Measurements from ENCODE around the gene GPC5.
"Not testable (repeated sequence)": the region's sequence is repeated elsewhere in the genome, so short reads cannot be mapped to it uniquely, and the experiment has no call there.

The GPC5 gene

DNA sequence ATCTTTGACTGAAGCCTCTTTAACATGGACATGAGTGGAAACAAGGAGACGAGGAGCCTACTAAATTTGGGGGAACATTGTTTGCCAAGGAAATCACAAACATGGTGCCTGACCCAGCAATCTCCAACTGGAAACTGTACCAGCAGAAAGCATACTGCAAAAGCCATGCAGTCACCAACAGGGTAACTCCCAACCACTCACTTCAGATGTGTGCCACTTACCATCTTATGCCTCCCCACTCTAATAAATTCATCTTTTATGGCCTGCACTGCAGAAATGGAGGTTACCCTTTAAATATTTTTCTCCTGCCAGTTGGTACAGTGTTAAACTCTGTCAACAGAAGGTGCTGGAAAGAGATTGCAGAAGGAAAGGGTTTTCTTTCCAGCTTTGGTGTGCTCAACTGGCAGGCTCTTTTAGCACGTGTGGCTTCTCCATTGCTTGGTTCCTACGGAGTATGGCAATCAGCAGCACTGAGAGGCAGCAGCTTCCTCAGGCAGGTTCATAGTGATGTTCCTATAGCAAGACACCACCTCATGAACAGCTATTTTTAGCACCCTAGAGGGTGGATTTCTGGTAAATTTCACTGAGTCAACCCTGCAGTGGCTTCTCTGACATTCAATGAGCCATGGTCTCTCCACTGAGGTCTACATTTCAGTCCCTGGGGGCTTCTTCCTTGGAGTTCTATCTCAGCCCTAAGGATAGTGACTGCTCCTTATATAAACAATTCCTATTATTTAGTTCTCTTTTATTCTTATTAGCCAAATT is 29.6 kb upstream of the GPC5 start:
- no peak for DNase-seq (ENCODE audit: low read depth in 2 of 2)

DNA sequence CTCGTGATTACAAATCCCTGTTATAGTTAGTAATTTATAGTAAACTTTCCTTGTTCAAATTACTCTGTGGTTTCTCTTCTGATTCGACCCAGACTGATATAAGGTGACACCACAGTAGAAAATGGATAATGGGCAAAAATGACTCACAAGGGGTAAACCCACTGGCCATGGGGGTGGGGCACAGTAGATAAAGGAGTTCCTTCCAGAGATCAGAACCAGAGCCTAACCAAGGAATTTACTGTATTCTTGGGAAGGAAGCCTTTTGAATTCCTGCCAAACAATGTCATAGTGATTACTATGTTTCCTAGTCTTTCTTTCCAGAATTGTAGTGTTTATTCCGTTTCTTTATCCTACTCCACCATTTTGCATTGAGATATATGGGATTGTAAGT is 29.0 kb upstream of the GPC5 start:
- no peak for DNase-seq (ENCODE audit: low read depth in 2 of 2)

DNA sequence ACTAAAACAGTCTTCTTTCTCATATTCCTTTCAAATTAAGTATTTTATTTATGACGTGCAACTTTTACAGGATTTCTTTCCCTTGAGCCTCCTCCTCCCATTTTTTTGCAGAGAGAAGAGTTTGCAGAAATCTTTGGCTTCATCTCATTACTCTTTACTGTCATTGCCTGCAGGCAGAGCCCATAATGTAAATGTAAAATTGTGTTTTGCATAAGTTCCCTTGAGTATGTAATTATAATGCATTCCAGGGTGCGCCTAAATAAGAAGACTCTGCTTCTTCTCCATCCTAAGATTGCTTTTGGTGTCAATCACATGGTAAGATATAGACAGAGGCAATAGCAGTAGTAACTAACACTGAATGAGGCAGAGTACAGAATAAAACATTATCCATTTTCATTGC is 27.9 kb upstream of the GPC5 start:
- DNase-seq (ENCODE audit: low read depth in 2 of 2) = no peak

DNA sequence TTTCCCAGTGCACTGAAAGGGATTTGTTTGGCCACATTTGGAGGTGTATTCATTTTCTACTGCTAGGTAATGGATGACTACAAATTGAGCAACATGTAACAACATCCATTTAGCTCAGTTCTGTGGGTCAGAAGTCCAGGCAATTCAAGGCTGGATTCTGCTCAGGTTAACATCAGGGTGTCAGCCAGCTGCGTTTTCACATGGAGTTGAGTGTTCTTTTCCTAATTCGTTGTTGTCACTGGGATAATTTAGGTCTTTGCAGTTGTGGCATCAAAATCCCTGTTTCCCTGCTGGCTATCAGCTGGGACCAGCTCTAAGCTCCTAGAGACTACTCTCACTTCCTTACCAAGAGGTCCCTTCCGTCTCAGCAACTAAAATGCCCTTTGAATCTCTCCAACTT is 25.5 kb upstream of the GPC5 start:
- no peak for DNase-seq (ENCODE audit: low read depth in 2 of 2)

DNA sequence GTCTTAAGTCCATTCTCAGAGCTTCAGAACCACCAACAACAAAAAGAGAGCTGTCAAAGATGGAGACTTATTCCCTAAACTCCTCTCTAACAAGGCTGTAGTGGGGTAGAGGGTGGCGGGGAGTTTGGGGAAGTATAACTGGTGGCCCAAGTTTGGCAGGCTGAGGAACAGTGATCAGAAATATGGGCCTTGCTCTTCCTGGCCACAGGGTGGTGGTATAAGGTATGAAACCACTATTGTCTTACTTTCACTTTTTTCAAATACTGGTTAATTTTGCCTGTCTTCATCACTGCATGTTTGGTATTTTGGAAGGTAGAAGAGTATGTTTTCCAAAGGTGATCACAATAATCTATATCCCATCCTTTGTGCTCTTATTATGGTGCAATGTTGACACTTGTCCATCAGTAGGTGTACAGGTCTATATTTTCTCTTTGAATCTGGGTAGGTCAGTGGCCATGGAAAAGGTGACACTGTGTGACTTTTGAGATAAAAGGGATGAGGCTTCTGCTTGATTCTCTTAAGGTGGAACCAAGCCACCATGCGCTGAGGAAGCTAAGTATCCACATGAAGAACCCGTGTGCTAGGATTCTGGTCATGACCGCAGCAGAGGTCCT is 23.2 kb upstream of the GPC5 start:
- DNase-seq (ENCODE audit: low read depth in 2 of 2) = no peak

DNA sequence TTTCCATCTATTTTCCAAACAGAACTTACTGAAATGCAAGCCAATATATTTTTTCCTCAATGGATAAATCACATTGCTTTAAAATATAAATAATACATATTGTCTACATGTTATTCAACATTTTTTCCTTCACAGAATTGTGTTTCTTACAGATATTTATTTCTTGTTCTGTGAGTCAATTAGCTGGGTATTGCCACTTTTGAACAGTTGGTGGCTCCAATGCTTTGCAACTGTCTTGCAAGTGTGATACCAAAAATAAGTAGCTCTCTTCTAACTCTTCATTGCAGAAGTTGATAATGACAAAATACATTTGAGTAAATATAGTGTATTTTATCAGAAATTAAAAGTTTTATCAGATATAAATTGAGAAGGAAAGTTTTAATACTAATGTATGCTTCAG is 17.1 kb upstream of the GPC5 start:
- DNase-seq (ENCODE audit: low read depth in 2 of 2) = no peak

DNA sequence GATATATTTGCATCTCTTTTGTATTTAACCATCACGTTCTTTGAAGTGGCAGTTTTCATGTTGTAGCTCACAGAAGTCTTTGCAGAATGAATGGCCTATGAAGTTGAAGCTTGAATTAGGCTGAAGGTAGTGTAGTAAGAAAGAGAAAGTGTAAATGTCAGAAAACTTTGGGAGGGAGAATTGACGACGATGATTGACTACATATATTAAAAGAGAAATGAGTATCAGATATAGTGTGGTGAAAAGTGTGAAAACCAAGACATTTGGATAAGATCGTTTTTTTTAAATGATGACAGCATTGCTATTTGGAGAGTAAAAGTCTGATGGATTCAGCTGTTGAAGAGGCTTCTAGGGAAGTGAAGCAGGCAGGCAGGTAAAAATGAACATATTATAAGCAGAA is 14.6 kb upstream of the GPC5 start:
- DNase-seq (ENCODE audit: low read depth in 2 of 2) = no peak

DNA sequence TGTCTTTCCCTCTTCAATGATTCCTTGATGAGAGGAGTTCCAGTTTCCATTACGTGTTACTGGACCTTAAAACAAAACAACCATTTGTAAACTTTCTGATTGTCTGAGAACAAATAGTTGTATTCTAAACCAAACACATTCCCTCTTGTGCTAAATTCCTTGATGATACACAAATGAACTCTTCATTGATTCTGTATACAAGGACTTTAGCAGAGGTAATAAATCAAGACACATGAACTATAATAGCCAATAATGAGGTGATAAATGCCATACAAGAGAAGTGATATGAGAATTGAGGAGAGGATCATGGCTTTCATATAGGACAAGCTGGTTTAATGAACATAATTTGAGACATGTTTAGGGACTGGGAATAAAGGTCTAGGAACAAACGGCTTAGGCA is 13.5 kb upstream of the GPC5 start:
- no peak for DNase-seq (ENCODE audit: low read depth in 2 of 2)

DNA sequence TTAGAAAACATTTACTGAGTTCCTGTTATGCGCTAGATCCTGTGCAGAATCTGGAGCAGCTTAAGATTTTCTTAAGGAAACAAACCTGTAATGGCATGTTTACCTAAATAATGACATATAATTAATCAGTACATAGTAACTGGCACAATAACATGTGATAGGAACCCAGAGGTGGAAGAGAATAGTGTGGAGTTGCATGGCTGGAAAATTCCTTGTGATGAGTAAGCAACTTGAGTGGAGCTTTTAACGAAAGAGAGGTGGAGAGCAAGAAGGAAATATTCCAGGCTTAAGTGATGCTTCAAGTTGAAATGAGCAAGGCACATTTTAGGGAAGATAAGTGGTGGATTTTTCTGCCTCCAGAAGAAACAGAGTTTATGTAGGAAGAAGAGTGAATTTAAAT is 9.2 kb upstream of the GPC5 start:
- no peak for DNase-seq (ENCODE audit: low read depth in 2 of 2)

DNA sequence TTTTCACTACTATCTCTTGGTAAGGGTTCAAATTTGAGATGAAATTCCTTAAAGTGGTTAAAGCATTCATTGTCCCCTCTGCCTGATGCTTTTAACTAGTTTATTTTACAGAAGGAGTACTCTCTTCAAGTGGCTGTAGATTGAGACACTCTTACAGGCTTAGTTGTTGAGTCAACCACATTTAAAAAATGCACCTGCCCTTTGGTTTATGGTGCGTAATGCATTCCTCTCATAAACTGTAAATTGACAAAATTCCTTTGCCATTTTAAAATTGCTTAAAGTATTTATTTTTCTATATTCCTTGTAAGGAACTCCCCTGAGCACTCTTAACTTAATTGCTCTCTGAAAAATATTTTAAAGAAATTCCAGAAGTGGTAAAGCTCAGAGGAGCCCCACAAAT is 826 bp upstream of the GPC5 start:
- DNase-seq (ENCODE audit: low read depth in 2 of 2) = no peak

DNA sequence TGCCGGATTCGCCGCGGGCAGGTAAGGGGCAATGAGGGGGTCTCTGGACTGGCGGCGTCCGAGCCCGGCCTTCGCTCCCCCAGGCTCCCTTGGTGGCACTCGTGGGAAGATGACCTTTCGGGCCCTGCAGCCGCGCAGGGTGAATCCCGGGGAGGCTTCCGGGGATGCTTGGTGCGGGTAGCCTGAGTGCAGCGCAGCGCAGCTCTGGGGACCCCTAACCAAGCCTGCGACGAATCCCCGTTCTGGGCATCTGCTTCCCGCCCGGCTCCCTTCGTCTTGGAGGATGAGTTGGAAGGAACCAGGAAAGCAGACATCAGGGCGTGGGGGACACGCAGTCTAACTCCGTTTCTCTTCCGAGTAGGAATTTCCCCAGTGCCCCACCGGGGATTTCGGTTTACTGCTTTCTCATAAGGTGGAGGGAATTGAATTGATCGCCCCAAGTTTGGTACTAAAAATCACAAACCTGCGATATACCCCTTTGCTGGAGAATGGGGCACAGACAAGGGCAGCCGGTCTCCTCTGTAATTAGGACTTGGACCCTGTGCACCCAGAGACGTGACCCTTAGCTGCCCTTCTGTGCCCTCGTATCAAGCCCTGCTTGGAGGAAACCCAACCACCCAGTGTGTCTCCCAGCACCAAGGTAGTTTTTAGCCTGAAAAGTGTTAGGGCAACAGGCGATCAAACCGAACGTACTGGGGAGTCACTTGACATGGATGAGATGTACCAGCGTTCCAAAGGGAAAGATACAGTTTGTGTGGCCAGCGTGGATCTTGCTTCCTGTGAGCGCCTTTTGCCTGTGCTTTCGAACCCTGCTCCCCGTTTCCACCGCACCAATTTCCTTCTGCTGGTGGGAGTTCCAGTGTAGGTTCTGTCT is 1.0 kb downstream of the GPC5 start:
- no peak for DNase-seq (ENCODE audit: low read depth in 2 of 2)

DNA sequence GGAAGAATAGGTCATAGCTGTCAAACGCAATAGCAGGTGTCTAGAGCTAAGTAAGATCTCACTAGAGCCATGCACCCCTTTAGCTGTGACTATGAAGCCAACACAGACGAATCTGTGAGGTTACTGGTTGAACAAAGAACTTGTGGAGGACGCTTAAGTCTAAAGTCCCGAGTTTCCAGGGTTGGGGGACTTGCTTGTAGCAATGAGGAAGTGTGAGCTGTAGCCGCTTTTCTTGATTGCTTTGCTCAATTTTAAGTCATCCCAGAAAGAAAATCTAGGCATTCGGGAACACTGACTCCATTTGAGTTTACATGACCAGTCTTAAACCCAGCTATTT is 1.6 kb downstream of the GPC5 start:
- DNase-seq (ENCODE audit: low read depth in 2 of 2) = no peak

DNA sequence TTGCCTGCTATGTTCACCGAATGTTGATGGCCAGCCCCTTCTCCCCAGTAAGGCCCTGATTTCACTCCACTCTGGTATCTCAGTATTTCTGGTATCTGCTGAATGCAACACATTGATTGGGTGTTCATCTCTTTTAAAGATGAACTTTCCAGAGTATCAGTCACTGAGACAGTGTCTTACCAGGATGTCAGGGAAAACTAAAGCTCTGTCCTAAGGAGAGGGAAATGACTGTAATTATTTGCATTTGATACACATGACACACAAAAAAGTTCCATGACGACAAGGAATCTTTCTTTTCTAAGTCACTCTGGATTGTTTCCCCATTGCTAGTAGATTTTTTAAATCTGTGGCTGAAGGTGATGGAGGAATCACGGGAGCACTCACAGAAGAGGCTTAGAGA is 2.2 kb downstream of the GPC5 start:
- DNase-seq (ENCODE audit: low read depth in 2 of 2) = no peak

DNA sequence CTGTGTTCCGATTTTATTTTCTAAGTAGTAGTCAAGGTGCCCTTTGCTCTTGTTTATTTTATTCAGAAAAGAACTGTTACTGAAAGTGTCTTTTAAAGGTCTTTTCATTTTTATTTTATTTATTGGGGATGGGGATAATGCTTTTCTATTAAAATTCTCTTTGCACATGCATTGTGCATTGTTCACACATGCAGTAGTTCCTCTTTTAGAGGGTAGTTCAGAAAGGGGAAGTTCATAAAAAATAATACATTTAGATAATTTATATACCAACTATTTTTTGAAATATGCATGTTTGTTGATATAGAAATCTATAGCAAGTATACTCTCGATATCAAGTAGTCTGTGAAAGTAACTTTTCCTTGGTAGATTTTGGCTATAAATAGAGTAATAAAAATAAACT is 3.5 kb downstream of the GPC5 start:
- DNase-seq (ENCODE audit: low read depth in 2 of 2) = no peak

DNA sequence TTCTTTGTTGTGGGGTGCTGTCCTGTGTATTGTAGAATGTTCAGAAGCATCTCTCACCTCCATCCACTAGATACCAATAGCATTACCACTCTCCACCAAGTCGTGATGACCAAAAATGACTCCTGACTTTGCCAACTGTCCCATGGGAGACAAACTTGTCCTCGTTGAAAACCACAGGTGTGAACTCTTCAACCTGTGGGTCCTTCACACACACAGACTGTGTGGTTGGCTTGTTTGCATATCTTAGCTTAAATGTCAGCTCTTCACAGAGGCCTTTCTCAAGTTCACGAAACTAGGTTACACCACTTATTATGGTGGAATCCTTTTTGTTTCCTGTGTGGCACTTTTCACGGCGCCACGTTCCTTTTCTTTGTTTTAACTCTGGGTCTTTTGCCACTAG is 6.8 kb downstream of the GPC5 start:
- DNase-seq (ENCODE audit: low read depth in 2 of 2) = no peak

DNA sequence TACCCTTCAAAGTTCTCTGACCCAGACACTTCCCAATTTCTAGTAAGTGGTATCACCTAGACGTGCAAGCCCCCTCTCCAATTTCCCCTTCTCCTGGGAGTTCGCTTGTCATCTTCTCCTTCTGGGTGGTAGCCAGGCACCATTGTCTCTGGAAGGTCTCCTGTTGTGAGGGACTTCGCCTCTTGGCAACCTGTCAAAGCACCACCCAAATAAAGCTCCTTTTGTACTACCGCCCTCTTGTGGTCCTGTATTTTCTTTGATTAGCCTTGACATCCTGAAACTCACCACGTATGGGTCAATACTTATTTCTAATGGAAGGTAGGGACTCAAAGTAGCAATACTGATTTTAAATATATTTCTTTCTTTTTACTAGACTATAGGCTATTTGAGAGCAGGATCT is 8.2 kb downstream of the GPC5 start:
- DNase-seq (ENCODE audit: low read depth in 2 of 2) = no peak

DNA sequence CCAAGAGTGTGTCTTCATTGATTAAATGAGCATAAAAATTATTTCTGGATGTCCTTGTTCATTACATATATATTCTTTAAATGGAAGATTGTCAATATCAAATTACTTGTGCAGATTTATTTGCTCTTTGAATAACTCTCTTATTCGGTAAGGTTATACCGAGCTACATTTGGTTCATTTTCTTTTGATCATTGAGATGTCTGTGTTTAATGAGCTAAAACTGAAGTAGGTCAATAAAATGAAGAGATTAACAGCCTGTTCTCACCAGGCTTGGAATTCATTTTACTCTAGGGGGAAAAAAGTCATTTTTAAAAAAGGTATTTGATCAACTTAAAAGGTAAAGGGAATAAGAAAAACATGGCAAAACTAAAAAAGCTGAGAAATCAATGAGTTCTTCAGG is 10.6 kb downstream of the GPC5 start:
- no peak for DNase-seq (ENCODE audit: low read depth in 2 of 2)

DNA sequence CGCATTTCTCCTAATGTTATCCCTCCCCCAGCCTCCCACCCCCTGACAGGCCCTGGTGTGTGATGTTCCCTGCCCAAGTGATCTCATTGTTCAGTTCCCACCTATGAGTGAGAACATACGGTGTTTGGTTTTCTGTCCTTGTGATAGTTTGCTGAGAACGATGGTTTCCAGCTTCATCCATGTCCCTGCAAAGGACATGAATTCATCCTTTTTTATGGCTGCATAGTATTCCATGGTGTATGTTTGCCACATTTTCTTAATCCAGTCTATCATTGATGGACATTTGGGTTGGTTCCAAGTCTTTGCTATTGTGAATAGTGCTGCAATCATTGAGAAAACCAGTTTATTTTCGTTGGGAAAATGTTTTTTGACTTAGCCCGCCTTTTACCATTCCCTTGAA is 18.2 kb downstream of the GPC5 start:
- DNase-seq (ENCODE audit: low read depth in 2 of 2) = not testable (repeated sequence)

DNA sequence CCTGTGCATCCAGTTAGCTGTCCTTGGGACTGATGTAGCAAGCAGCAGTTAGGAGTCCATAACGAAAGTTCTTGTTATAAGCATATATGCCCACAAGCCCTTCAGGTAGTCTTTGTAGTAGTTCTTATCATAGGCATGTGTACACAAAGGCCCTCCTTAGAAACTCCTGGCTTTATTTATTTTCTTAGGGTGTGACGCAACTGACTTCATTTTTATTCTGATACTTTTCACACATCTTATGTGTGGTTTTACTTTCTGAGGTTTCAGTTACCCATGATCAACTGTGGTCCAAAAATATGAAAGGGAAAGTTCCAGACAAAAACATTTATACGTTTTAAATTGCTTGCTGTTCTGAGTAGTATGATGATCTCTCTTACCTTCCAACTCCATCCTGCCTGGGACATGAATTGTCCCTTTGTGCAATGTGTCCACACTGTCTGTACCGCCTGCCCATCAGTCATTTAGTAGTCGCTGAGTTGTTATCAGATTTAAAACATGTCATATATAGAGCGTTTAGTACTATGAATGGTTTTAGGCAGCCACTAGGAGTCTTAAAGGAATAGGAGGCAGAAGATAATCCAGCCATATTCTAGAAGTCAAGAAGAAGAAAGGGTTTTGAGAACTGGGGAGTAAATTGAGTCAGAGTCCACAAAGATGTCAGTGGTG is 19.4 kb downstream of the GPC5 start:
- no peak for DNase-seq (ENCODE audit: low read depth in 2 of 2)

DNA sequence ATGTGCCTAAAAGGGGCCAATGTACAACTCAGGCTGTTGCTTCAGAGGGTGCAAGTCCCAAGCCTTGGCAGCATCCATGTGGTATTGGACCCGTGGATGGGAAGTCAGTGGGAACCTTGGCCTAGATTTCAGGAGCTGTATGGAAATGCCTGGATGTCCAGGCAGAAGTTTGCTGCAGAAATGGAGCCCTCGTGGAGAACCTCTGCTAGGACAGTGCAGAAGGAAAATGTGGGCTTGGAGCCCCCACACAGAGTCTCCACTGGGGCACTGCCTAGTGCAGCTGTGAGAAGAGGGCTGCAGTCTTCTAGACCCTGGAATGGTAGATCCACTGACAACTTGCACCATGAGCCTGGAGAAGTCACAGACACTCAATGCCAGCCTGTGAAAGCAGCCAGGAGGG is 28.5 kb downstream of the GPC5 start:
- no peak for DNase-seq (ENCODE audit: low read depth in 2 of 2)

DNA sequence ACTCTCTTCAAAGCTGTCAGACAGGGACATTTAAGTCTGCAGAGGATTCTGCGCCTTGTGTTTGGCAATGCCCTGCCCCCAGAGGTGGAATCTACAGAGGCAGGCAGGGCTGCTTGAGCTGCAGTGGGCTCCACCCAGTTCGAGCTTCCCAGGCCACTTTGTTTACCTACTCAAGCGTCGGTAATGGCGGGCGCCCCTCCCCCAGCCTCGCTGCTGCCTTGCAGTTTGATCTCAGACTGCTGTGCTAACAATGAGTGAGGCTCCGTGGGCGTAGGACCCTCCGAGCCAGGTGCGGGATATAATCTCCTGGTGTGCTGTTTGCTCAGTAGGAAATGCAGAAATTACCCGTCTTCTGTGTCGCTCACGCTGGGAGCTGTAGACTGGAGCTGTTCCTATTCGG is 40.3 kb downstream of the GPC5 start:
- not testable (repeated sequence) for DNase-seq (ENCODE audit: low read depth in 2 of 2)

DNA sequence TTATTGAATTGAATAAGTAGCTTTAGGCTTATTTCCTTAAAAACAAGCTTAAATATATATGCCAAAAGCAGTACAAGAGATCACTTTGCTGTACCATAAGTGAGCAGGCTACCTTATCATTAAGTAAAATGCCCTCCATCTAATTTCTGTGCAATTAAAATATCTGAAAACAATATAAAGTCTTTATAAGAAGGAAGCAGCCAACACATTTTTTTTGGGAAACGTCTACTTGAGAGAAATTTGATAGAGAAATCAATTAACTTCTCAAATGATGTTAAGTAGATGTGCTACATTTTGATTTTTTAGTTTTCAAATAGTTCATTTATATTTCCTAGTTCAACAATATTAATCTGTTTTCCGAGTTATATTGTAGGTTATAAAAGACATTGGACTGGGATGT is 52.5 kb downstream of the GPC5 start:
- no peak for DNase-seq (ENCODE audit: low read depth in 2 of 2)

DNA sequence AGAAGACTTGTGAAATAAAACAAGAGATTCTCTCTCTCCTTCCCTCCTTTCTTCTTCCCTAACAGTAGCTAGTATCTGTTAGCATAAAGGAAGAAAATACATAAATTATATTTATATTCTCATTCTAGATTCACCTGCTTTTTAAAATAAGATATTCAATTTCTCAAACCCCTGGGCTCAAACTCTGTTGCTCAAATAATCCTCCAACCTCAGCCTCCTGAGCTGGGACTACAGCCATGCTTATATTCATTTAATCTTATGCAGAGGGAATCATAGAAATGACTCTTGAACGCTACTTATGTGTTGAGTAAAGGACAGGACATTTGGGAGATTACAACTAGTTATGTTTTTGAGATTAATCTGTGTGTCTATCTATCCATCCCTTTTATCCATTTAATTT is 56.2 kb downstream of the GPC5 start:
- no peak for DNase-seq (ENCODE audit: low read depth in 2 of 2)
